GM04503 (cell line): Measurements from ENCODE around the gene SVBP.

ENCODE experiments used
- DNase-seq: peaks from one replicate; pipeline ENCODE4 v3.0.0-alpha.2; 2012; ENCODE audit warnings: low read depth

Gene SVBP

GRCh38 chr1:42806171-42806570 lies 11.0 kb downstream of the SVBP start:
- DNase-seq: no peak

- DNase-seq: peak; percentile 53
Observed at GRCh38 chr1:42801832-42802473, 15.2 kb downstream of the SVBP start.

- DNase-seq: no peak
Observed at GRCh38 chr1:42797979-42798378, 19.2 kb downstream of the SVBP start.

GRCh38 chr1:42797414-42797813 lies 19.8 kb downstream of the SVBP start:
- no peak for DNase-seq

GRCh38 chr1:42793824-42794223 lies 23.4 kb downstream of the SVBP start:
- DNase-seq: no peak

GRCh38 chr1:42788021-42788420 lies 29.2 kb downstream of the SVBP start:
- DNase-seq: no peak

- no peak for DNase-seq
Observed at GRCh38 chr1:42786097-42786496, 31.1 kb downstream of the SVBP start.

GRCh38 chr1:42784946-42785693 lies 32.1 kb downstream of the SVBP start, which contains the start of gene TMEM269:
TSS of gene TMEM269 (plus strand) at chr1:42784991. CDS start at chr1:42789894, 4,903 bp downstream.
- no peak for DNase-seq

GRCh38 chr1:42784547-42784945 lies 32.7 kb downstream of the SVBP start:
- no peak for DNase-seq

GRCh38 chr1:42783092-42783491 lies 34.1 kb downstream of the SVBP start:
- no peak for DNase-seq

GRCh38 chr1:42780176-42780575 lies 37.0 kb downstream of the SVBP start:
- DNase-seq: no peak

GRCh38 chr1:42779725-42780124 lies 37.5 kb downstream of the SVBP start:
- no peak for DNase-seq

GRCh38 chr1:42777852-42778251 lies 39.3 kb downstream of the SVBP start:
- no peak for DNase-seq

GRCh38 chr1:42776502-42776901 lies 40.7 kb downstream of the SVBP start:
- DNase-seq: no peak

- no peak for DNase-seq
Observed at GRCh38 chr1:42774928-42775526, 42.2 kb downstream of the SVBP start.

GRCh38 chr1:42773420-42773819 lies 43.8 kb downstream of the SVBP start:
- DNase-seq: no peak

GRCh38 chr1:42769811-42770210 lies 47.4 kb downstream of the SVBP start:
- no peak for DNase-seq

GRCh38 chr1:42768172-42768571 lies 49.0 kb downstream of the SVBP start:
- no peak for DNase-seq

GRCh38 chr1:42767510-42768000 lies 49.6 kb downstream of the SVBP start:
- no peak for DNase-seq

GRCh38 chr1:42766741-42767509 lies 50.3 kb downstream of the SVBP start, which contains the start of the genes C1orf50 and P3H1:
TSS of gene C1orf50 (plus strand) at chr1:42767249. CDS start at chr1:42767312, 63 bp downstream.
TSS of gene P3H1 (minus strand) at chr1:42767028. CDS start at chr1:42766971, 57 bp downstream.
- DNase-seq: peak; percentile 95

- DNase-seq: no peak
Observed at GRCh38 chr1:42765832-42766740, 51.1 kb downstream of the SVBP start.
